Measurements from ENCODE around the gene PLEKHO2. TPM values are rescaled to one million over a fixed set of nuclear protein-coding genes. Genes with fewer than 3 reads are reported as not detected.

PLEKHO2 gene
- total and polyA plus RNA-seq, 2 experiments from 2014 or later, result 9.0 to 29.4 TPM

DNA sequence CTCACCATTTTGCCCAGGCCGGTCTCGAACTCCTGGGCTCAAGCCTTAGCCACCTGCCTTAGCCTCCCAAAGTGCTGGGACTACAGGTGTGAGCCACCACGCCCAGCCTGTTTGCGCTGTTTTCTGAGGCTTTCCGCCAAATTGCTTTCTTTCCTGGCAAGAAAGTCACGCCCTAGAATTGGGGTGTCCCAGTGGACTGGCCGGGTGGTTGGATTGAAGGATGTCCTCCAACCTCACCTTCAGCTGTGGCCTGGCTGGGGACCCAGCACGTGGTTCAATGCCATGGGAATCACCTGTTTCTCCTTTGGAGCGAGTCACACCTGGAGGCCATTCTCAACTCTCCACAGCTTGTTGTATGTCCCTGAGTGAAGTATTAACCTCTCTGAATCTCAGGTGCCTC is 64.2 kb downstream of the PLEKHO2 start:
- H3F3A ChIP-seq (replicated peaks; ENCODE audit: low read depth), result peaks cover 5% of the 10 kb centered on the region
- ATAC-seq (no peak), DNase-seq (ENCODE audit: low spot score) (no peak)
- H3K79me2 ChIP-seq (replicated peaks; ENCODE audit: insufficient read depth), result no peaks in the 10 kb centered on the region
- Mint-ChIP-seq H3K9me3 (peaks cover 34% of the 10 kb centered on the region), H3K27ac (no peak overlapping the region), H3K27me3 (ENCODE audit: insufficient read depth, low read depth, poor library complexity) (peaks cover 19% of the 10 kb centered on the region), H3K4me3 (no peak overlapping the region), H3K36me3 (ENCODE audit: low read depth) (peaks cover 17% of the 10 kb centered on the region), H3K4me1 (peaks cover 14% of the 10 kb centered on the region)
- H4K20me1 ChIP-seq (replicated peaks; ENCODE audit: insufficient read depth), result no peaks in the 10 kb centered on the region
- TF ChIP-seq EZH2phosphoT487 (IDR thresholded peaks at IDR 0.05; ENCODE audit: unreplicated experiment) (no peak), JUNB (IDR thresholded peaks at IDR 0.05; ENCODE audit: unreplicated experiment) (no peak)
- no peak overlapping the region for H3K4me2 ChIP-seq
- H3K9me2 ChIP-seq (ENCODE audit: insufficient read depth), result no peaks in the 10 kb centered on the region
- no peak overlapping the region for H3K27ac ChIP-seq (ENCODE audit: low read depth)
- peaks cover 6% of the 10 kb centered on the region; the same call in 1 of the 2 replicates for H3K36me3 ChIP-seq (ENCODE audit: insufficient read depth)
- peaks cover 14% of the 10 kb centered on the region; the same call in 1 of the 2 replicates for H3K4me1 ChIP-seq (ENCODE audit: insufficient read depth)
- peaks cover 15% of the 10 kb centered on the region; the same call in 1 of the 2 replicates for H3K27me3 ChIP-seq (ENCODE audit: insufficient read depth)
- no peak overlapping the region for H2AFZ ChIP-seq
- H3K4me3 ChIP-seq, result no peak overlapping the region; the same call in 1 of the 2 replicates

DNA sequence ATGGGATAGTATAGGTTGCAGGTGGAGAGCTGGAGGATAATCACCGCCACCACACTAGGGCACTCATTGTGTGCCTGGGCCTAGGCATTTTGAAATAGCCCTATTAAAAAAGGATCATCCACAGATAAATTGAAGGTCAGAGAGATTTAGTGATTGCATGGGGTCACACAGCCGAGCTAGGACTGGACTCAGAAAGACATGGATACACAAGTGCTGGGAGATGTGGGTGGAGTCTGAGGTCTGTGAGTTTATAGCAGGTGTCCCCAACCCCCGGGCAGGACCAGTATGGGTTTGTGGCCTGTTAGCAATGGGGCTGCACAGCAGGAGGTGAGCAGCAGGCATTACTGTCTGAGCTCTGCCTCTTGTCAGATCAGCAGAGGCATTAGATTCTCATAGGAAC is 64.7 kb downstream of the PLEKHO2 start:
- Mint-ChIP-seq H3K4me1 (peaks cover 18% of the 10 kb centered on the region), H3K27me3 (ENCODE audit: insufficient read depth, low read depth, poor library complexity) (peaks cover 17% of the 10 kb centered on the region), H3K9me3 (peaks cover 30% of the 10 kb centered on the region), H3K4me3 (no peak overlapping the region), H3K36me3 (ENCODE audit: low read depth) (peaks cover 13% of the 10 kb centered on the region), H3K27ac (no peak overlapping the region)
- Histone ChIP-seq H3F3A (replicated peaks; ENCODE audit: low read depth) (peaks cover 5% of the 10 kb centered on the region), H3K79me2 (replicated peaks; ENCODE audit: insufficient read depth) (no peaks in the 10 kb centered on the region), H3K4me3 (no peak overlapping the region), H3K27me3 (ENCODE audit: insufficient read depth) (peaks cover 20% of the 10 kb centered on the region; the same call in 1 of the 2 replicates), H3K36me3 (ENCODE audit: insufficient read depth) (peaks cover 6% of the 10 kb centered on the region; the same call in 1 of the 2 replicates), H3K4me2 (no peak overlapping the region), H3K9me2 (ENCODE audit: insufficient read depth) (no peaks in the 10 kb centered on the region), H3K27ac (ENCODE audit: low read depth) (no peak overlapping the region), H3K4me1 (ENCODE audit: insufficient read depth) (peaks cover 17% of the 10 kb centered on the region; the same call in 1 of the 2 replicates), H4K20me1 (replicated peaks; ENCODE audit: insufficient read depth) (no peaks in the 10 kb centered on the region), H2AFZ (no peak overlapping the region)
- DNase-seq (ENCODE audit: low spot score) (no peak), ATAC-seq (no peak)
- TF ChIP-seq EZH2 (IDR thresholded peaks at IDR 0.05; ENCODE audit: low read depth, unreplicated experiment), result no peak
- TF ChIP-seq, protein P1, sequence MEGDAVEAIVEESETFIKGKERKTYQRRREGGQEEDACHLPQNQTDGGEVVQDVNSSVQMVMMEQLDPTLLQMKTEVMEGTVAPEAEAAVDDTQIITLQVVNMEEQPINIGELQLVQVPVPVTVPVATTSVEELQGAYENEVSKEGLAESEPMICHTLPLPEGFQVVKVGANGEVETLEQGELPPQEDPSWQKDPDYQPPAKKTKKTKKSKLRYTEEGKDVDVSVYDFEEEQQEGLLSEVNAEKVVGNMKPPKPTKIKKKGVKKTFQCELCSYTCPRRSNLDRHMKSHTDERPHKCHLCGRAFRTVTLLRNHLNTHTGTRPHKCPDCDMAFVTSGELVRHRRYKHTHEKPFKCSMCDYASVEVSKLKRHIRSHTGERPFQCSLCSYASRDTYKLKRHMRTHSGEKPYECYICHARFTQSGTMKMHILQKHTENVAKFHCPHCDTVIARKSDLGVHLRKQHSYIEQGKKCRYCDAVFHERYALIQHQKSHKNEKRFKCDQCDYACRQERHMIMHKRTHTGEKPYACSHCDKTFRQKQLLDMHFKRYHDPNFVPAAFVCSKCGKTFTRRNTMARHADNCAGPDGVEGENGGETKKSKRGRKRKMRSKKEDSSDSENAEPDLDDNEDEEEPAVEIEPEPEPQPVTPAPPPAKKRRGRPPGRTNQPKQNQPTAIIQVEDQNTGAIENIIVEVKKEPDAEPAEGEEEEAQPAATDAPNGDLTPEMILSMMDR (conservative IDR thresholded peaks at IDR 0.05; ENCODE audit: low read depth in 2 of 2), result no peak
- TF ChIP-seq STAT1 (IDR thresholded peaks at IDR 0.05; ENCODE audit: unreplicated experiment), result no peak
- TF ChIP-seq, protein P2, sequence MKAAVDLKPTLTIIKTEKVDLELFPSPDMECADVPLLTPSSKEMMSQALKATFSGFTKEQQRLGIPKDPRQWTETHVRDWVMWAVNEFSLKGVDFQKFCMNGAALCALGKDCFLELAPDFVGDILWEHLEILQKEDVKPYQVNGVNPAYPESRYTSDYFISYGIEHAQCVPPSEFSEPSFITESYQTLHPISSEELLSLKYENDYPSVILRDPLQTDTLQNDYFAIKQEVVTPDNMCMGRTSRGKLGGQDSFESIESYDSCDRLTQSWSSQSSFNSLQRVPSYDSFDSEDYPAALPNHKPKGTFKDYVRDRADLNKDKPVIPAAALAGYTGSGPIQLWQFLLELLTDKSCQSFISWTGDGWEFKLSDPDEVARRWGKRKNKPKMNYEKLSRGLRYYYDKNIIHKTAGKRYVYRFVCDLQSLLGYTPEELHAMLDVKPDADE (IDR thresholded peaks at IDR 0.05), result no peak
- TF ChIP-seq, protein P3, sequence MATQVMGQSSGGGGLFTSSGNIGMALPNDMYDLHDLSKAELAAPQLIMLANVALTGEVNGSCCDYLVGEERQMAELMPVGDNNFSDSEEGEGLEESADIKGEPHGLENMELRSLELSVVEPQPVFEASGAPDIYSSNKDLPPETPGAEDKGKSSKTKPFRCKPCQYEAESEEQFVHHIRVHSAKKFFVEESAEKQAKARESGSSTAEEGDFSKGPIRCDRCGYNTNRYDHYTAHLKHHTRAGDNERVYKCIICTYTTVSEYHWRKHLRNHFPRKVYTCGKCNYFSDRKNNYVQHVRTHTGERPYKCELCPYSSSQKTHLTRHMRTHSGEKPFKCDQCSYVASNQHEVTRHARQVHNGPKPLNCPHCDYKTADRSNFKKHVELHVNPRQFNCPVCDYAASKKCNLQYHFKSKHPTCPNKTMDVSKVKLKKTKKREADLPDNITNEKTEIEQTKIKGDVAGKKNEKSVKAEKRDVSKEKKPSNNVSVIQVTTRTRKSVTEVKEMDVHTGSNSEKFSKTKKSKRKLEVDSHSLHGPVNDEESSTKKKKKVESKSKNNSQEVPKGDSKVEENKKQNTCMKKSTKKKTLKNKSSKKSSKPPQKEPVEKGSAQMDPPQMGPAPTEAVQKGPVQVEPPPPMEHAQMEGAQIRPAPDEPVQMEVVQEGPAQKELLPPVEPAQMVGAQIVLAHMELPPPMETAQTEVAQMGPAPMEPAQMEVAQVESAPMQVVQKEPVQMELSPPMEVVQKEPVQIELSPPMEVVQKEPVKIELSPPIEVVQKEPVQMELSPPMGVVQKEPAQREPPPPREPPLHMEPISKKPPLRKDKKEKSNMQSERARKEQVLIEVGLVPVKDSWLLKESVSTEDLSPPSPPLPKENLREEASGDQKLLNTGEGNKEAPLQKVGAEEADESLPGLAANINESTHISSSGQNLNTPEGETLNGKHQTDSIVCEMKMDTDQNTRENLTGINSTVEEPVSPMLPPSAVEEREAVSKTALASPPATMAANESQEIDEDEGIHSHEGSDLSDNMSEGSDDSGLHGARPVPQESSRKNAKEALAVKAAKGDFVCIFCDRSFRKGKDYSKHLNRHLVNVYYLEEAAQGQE (IDR thresholded peaks at IDR 0.05; ENCODE audit: unreplicated experiment), result no peak
- TF ChIP-seq, protein P4, sequence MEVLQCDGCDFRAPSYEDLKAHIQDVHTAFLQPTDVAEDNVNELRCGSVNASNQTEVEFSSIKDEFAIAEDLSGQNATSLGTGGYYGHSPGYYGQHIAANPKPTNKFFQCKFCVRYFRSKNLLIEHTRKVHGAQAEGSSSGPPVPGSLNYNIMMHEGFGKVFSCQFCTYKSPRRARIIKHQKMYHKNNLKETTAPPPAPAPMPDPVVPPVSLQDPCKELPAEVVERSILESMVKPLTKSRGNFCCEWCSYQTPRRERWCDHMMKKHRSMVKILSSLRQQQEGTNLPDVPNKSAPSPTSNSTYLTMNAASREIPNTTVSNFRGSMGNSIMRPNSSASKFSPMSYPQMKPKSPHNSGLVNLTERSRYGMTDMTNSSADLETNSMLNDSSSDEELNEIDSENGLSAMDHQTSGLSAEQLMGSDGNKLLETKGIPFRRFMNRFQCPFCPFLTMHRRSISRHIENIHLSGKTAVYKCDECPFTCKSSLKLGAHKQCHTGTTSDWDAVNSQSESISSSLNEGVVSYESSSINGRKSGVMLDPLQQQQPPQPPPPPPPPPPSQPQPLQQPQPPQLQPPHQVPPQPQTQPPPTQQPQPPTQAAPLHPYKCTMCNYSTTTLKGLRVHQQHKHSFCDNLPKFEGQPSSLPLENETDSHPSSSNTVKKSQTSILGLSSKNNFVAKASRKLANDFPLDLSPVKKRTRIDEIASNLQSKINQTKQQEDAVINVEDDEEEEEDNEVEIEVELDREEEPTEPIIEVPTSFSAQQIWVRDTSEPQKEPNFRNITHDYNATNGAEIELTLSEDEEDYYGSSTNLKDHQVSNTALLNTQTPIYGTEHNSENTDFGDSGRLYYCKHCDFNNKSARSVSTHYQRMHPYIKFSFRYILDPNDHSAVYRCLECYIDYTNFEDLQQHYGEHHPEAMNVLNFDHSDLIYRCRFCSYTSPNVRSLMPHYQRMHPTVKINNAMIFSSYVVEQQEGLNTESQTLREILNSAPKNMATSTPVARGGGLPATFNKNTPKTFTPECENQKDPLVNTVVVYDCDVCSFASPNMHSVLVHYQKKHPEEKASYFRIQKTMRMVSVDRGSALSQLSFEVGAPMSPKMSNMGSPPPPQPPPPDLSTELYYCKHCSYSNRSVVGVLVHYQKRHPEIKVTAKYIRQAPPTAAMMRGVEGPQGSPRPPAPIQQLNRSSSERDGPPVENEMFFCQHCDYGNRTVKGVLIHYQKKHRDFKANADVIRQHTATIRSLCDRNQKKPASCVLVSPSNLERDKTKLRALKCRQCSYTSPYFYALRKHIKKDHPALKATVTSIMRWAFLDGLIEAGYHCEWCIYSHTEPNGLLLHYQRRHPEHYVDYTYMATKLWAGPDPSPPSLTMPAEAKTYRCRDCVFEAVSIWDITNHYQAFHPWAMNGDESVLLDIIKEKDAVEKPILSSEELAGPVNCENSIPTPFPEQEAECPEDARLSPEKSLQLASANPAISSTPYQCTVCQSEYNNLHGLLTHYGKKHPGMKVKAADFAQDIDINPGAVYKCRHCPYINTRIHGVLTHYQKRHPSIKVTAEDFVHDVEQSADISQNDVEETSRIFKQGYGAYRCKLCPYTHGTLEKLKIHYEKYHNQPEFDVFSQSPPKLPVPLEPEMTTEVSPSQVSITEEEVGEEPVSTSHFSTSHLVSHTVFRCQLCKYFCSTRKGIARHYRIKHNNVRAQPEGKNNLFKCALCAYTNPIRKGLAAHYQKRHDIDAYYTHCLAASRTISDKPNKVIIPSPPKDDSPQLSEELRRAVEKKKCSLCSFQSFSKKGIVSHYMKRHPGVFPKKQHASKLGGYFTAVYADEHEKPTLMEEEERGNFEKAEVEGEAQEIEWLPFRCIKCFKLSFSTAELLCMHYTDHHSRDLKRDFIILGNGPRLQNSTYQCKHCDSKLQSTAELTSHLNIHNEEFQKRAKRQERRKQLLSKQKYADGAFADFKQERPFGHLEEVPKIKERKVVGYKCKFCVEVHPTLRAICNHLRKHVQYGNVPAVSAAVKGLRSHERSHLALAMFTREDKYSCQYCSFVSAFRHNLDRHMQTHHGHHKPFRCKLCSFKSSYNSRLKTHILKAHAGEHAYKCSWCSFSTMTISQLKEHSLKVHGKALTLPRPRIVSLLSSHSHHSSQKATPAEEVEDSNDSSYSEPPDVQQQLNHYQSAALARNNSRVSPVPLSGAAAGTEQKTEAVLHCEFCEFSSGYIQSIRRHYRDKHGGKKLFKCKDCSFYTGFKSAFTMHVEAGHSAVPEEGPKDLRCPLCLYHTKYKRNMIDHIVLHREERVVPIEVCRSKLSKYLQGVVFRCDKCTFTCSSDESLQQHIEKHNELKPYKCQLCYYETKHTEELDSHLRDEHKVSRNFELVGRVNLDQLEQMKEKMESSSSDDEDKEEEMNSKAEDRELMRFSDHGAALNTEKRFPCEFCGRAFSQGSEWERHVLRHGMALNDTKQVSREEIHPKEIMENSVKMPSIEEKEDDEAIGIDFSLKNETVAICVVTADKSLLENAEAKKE (CRISPR knock-in tag; IDR thresholded peaks at IDR 0.05), result no peak
- TF ChIP-seq ZNF114 (CRISPR knock-in tag; IDR thresholded peaks at IDR 0.05), result no peak
